Stimulated activated CD8-positive, alpha-beta memory T cell treated with anti-CD3 and anti-CD28 coated beads, Interleukin-2, amount 100 ng/mL, for 48 hours (primary cell): ENCODE results near the gene ZNF576.
"Not testable (repeated sequence)": the region's sequence is repeated elsewhere in the genome, so short reads cannot be mapped to it uniquely, and the experiment has no call there.

ENCODE experiments used
- DNase-seq, 2 donors: peaks; one replicate each; pipeline ENCODE4 v3.0.0-alpha.2; 2020; ENCODE audit warnings: low read depth in 2 of 2

The ZNF576 gene

GRCh38 chr19:43599635-43600295, 3.4 kb downstream of the ZNF576 start:
- no peak for DNase-seq

DNA sequence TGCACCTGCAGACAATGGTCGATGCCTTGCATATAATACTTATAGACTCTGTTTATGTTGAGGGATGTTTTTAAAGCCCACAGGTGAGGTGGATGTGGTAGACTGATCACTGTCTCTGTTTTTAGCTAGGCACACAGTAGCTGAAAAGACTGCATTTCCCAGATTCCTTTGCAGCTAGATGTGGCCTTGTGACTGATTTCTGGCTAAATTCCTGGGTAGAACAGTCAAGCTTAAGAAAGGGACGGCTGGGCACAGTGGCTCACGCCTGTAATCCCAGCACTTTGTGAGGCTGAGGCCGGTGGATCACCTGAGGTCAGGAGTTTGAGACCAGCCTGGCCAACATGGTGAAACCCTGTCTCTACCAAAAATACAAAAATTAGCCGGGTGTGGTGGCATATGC, 3.9 kb downstream of the ZNF576 start:
- not testable (repeated sequence) for DNase-seq

DNA sequence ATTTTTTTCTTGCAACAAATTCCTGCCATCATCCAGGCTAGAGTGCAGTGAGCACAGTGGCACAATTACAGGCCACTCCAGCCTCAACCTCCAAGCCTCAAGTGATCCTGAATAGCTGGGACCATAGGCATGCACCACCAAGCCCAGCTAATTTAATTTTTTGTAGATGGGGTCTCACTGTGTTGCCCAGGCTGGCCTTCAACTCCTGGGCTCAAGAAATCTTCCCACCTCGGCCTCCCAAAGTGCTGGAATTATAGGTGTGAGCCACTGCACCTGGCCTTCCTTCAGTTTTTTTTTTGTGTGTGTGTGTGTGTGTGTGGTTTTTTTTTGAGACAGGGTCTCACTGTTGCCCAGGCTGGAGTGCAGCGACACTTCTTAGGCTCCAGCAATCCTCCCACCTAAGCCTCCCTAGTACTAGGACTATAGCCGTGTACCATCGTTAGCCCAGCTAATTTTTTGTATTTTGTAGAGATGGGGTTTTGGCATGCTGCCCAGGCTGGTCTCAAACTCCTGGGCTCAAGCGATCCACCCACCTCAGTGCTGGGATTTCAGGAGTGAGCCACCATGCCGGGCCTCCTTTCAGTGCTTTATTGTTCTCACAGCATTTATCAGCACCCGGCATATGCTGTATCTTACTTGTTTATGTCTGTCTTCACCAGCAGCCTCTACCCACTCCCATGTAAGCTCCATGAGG, 9.6 kb downstream of the ZNF576 start:
- DNase-seq, result no peak

DNA sequence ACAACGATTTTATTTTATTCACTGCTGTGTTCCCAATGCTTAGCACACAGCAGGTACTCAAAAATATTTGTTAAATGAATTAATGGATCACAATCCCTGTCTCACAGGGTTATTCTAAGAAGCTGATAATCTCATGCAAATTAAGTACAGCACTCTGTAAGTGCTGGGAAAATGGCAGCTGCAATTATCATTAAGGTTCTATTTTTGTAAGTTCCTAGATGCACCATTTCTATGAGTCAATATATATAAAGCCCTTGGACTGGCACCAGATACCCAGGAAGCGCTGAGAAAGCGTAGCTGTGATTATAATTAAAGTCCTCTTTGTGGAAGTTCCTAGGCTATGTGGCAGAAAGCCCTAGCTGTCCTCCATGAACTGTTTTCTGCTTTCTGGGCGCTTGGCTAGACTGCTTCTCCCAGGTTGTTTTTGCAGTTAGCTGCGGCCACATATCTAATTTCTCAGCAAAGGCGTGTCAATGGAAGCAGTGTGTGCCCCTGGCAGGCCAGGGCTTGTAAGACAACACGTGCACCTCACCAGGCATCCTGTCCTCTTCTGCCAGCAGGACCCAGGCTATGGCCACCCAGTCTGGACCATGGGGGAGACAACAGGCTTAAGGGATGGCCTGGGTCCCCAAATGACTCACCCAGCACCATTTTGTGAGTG, 10.3 kb downstream of the ZNF576 start:
- DNase-seq, result no peak

- no peak for DNase-seq
These were observed 11.1 kb downstream of the ZNF576 start for GRCh38 chr19:43607238-43608205.

- no peak for DNase-seq
These were observed 13.5 kb downstream of the ZNF576 start for GRCh38 chr19:43609872-43610271.

GRCh38 chr19:43610493-43610892, 14.1 kb downstream of the ZNF576 start:
- no peak for DNase-seq

GRCh38 chr19:43611788-43612187, 15.4 kb downstream of the ZNF576 start, which contains the start of gene SRRM5:
SRRM5 (plus strand) TSS chr19:43612088; CDS start chr19:43612122, 34 bp downstream.
- DNase-seq, result no peak

GRCh38 chr19:43612374-43612773, 16.0 kb downstream of the ZNF576 start:
- DNase-seq, result no peak

GRCh38 chr19:43616306-43616705, 19.9 kb downstream of the ZNF576 start:
- DNase-seq, result no peak

GRCh38 chr19:43616954-43617353, 20.6 kb downstream of the ZNF576 start:
- DNase-seq, result no peak

GRCh38 chr19:43618921-43619261, 22.5 kb downstream of the ZNF576 start:
- peak in 1 of 2 donors; percentile 42 for DNase-seq

- peak; percentile 75 to 79 for DNase-seq
These were observed 23.1 kb downstream of the ZNF576 start, which contains the start of gene ZNF428 for GRCh38 chr19:43619262-43620060. ZNF428 (minus strand) TSS chr19:43619629; CDS start chr19:43614304, 5,325 bp downstream.

GRCh38 chr19:43620061-43621001, 23.9 kb downstream of the ZNF576 start:
- peak; percentile 78 to 79 for DNase-seq

- no peak for DNase-seq
These were observed 25.7 kb downstream of the ZNF576 start for GRCh38 chr19:43622070-43622469.

DNA sequence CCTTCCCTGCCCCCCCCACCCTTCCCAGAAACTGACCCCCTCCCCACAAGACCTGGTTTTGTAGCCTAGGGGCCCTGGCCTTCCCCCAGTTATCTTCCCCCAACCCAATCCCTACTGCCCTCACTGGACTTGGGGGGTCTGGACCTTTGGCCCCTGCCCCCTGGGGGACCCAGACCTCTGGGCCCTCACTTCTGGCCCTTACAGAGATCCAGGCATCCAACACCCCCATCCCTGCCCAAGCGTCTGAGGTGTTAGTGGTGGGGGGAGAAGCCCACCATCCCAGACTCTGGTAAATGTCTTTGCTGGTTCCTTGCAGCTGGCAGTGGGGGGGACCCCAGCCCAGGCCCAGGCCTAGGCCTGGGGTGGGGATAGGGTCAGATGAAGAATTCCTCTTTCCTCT, 26.6 kb downstream of the ZNF576 start:
- no peak for DNase-seq

GRCh38 chr19:43623889-43624670, 27.7 kb downstream of the ZNF576 start:
- no peak for DNase-seq

DNA sequence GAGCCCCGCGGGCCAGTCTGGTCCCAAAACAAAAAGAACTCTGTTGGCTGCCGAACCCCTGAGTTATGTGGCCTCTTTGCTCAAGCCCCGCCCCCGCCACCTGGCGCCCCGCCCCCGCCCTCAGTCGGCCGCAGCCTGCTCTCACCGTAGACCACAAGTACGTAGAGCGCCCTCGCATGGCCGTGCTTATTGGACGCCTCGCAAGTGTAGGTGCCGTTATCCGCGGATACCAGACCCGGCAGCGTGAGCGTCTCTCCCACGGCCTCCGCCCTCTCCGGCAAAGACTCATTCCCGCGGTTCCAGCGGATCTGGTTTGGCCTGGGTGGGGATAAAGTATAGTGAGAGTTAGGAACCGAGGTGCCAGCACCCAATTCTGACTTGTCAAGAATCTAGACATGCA, 28.5 kb downstream of the ZNF576 start:
- DNase-seq, result peak; percentile 81 to 82
